Embryonic facial prominence (tissue), 1 donor: ENCODE measurements around the gene ATP9B.
"Not testable (repeated sequence)": the region's sequence is repeated elsewhere in the genome, so short reads cannot be mapped to it uniquely, and the experiment has no call there.

Experiments
- DNase-seq: peaks from one replicate; pipeline ENCODE4 v3.0.0-alpha.2; 2016; ENCODE audit errors: extremely low spot score

Gene ATP9B

GRCh38 chr18:79278896-79279295 is 209.7 kb downstream of the ATP9B start:
- DNase-seq, result no peak

- DNase-seq, result no peak
Measured at GRCh38 chr18:79283131-79283810, 214.1 kb downstream of the ATP9B start.

- no peak for DNase-seq
Measured at GRCh38 chr18:79283929-79284328, 214.7 kb downstream of the ATP9B start.

- DNase-seq, result not testable (repeated sequence)
Measured at GRCh38 chr18:79285191-79285590, 216.0 kb downstream of the ATP9B start.

GRCh38 chr18:79290409-79290808 is 221.2 kb downstream of the ATP9B start:
- DNase-seq, result not testable (repeated sequence)

GRCh38 chr18:79290876-79291275 is 221.7 kb downstream of the ATP9B start:
- no peak for DNase-seq

- no peak for DNase-seq
Measured at GRCh38 chr18:79294235-79294634, 225.0 kb downstream of the ATP9B start.

- no peak for DNase-seq
Measured at GRCh38 chr18:79299272-79299671, 230.1 kb downstream of the ATP9B start.

GRCh38 chr18:79299711-79300110 is 230.5 kb downstream of the ATP9B start:
- DNase-seq, result no peak

GRCh38 chr18:79300413-79300812 is 231.2 kb downstream of the ATP9B start:
- no peak for DNase-seq

- DNase-seq, result no peak
Measured at GRCh38 chr18:79302120-79302519, 232.9 kb downstream of the ATP9B start.

GRCh38 chr18:79305911-79306310 is 236.7 kb downstream of the ATP9B start:
- no peak for DNase-seq

- no peak for DNase-seq
Measured at GRCh38 chr18:79309614-79310358, 240.6 kb downstream of the ATP9B start.

GRCh38 chr18:79314838-79315388 is 245.7 kb downstream of the ATP9B start:
- DNase-seq, result no peak

GRCh38 chr18:79315596-79315995 is 246.4 kb downstream of the ATP9B start:
- DNase-seq, result no peak

GRCh38 chr18:79317703-79318102 is 248.5 kb downstream of the ATP9B start:
- no peak for DNase-seq

- DNase-seq, result no peak
Measured at GRCh38 chr18:79318142-79318673, 249.0 kb downstream of the ATP9B start.

- no peak for DNase-seq
Measured at GRCh38 chr18:79320216-79320850, 251.1 kb downstream of the ATP9B start.

GRCh38 chr18:79321625-79322405 is 252.6 kb downstream of the ATP9B start:
- DNase-seq, result no peak

- DNase-seq, result no peak
Measured at GRCh38 chr18:79322441-79322840, 253.2 kb downstream of the ATP9B start.

GRCh38 chr18:79323471-79323870 is 254.3 kb downstream of the ATP9B start:
- no peak for DNase-seq
